Tibial artery (tissue), 4 donors: ENCODE results near the gene GNPNAT1.
A peak's percentile ranks its signal among the peaks of the same experiment; 100 is the strongest.

ENCODE experiments used
- DNase-seq, 2 donors: peaks; one replicate each; pipeline ENCODE4 v3.0.0-alpha.2; 2019
- H3K27ac ChIP-seq, 2 donors: fragments of 200-600 bp; sonication (generic) in 1 of 2; 1 replicate in 1 of 2; 2 replicates in 1 of 2; pipeline ENCODE4 v1.5.1; 2018 to 2019; ENCODE audit warnings: mild to moderate bottlenecking in 1 of 2
- H3K27me3 ChIP-seq, 2 donors: fragments of 200-600 bp; sonication (generic) in 1 of 2; one replicate each; pipeline versions ENCODE4 v1.5.1 to v1.6.0; 2016 to 2019
- H3K36me3 ChIP-seq, 3 donors: fragments of 200-600 bp; sonication (generic) in 2 of 3; one replicate each; pipeline ENCODE4 v1.5.1; 2016 to 2019; ENCODE audit warnings: mild to moderate bottlenecking in 2 of 3
- H3K4me1 ChIP-seq, 4 donors: fragments of 200-600 bp; sonication (generic) in 2 of 4; 1 replicate in 3 of 4; 2 replicates in 1 of 4; pipeline ENCODE4 v1.5.1; 2016 to 2019
- H3K4me3 ChIP-seq, 2 donors: fragments of 200-600 bp; sonication (generic) in 1 of 2; 1 replicate in 1 of 2; 2 replicates in 1 of 2; pipeline ENCODE4 v1.5.1; 2018 to 2019; ENCODE audit warnings: mild to moderate bottlenecking in 2 of 2
- H3K9me3 ChIP-seq, 3 donors: fragments of 200-600 bp; sonication (generic) in 1 of 3; one replicate each; pipeline ENCODE4 v1.5.1; 2016 to 2019
- CTCF ChIP-seq, 2 experiments: fragments of 200-600 bp in 1 of 2; fragments of 450-650 bp in 1 of 2; IDR thresholded peaks; one replicate each; pipeline ENCODE4 v1.5.1; 2017 to 2019; ENCODE audit warnings: antibody characterized with exemption in 2 of 2, mild to moderate bottlenecking in 1 of 2, moderate library complexity in 1 of 2
- intact Hi-C: fragments of 100-400 bp; cut with DNase I; formaldehyde crosslinking; loops from one replicate; pipeline ENCODE4 v1.15.0; 2023; ENCODE audit warnings: low total_unique reads

GNPNAT1 gene

GRCh38 chr14:52741865-52742264, 49.5 kb downstream of the GNPNAT1 start:
- Histone ChIP-seq H3K4me3 (no peak overlapping the region), H3K27me3 (no peaks in the 10 kb centered on the region), H3K27ac (peak overlapping the region in 1 of 2 donors; percentile 7), H3K9me3 (no peaks in the 10 kb centered on the region), H3K4me1 (peaks cover 0 to 18% (median 0%) of the 10 kb centered on the region in 4 donors), H3K36me3 (peaks cover 0 to 19% (median 7%) of the 10 kb centered on the region in 3 donors)
- intact Hi-C loops = no loop called here
- DNase-seq = no peak
- TF ChIP-seq CTCF (IDR thresholded peaks at IDR 0.05) = no peak

- H3K27ac ChIP-seq = no peak overlapping the region
- H3K4me3 ChIP-seq = no peak overlapping the region
- no peaks in the 10 kb centered on the region for H3K27me3 ChIP-seq
- H3K36me3 ChIP-seq = peaks cover 0 to 8% (median 5%) of the 10 kb centered on the region in 3 donors
- no peak for TF ChIP-seq CTCF (IDR thresholded peaks at IDR 0.05)
- DNase-seq = no peak
- H3K9me3 ChIP-seq = no peaks in the 10 kb centered on the region
- peaks cover 0 to 18% (median 0%) of the 10 kb centered on the region in 4 donors for H3K4me1 ChIP-seq
- intact Hi-C loops = no loop called here
These were observed 50.7 kb downstream of the GNPNAT1 start for GRCh38 chr14:52740751-52741150.

GRCh38 chr14:52738409-52738808, 53.0 kb downstream of the GNPNAT1 start:
- intact Hi-C loops = no loop called here
- no peak overlapping the region for H3K27ac ChIP-seq

GRCh38 chr14:52735921-52736489, 55.4 kb downstream of the GNPNAT1 start:
- Histone ChIP-seq H3K36me3 (peaks cover 0 to 12% (median 0%) of the 10 kb centered on the region in 3 donors), H3K4me1 (peaks cover 0 to 12% (median 4%) of the 10 kb centered on the region in 4 donors), H3K27ac (no peak overlapping the region), H3K27me3 (no peaks in the 10 kb centered on the region), H3K9me3 (no peaks in the 10 kb centered on the region), H3K4me3 (no peak overlapping the region)
- intact Hi-C loops = no loop called here
- no peak for DNase-seq
- TF ChIP-seq CTCF (IDR thresholded peaks at IDR 0.05) = no peak

More at GRCh38 chr14:52738409-52738808, 53.0 kb downstream of the GNPNAT1 start:
- no peak for DNase-seq
- Histone ChIP-seq H3K36me3 (peaks cover 0 to 4% (median 0%) of the 10 kb centered on the region in 3 donors), H3K4me3 (no peak overlapping the region), H3K27me3 (no peaks in the 10 kb centered on the region), H3K4me1 (peaks cover 0 to 12% (median 3%) of the 10 kb centered on the region in 4 donors), H3K9me3 (no peaks in the 10 kb centered on the region)
- no peak for TF ChIP-seq CTCF (IDR thresholded peaks at IDR 0.05)

GRCh38 chr14:52733824-52734223, 57.6 kb downstream of the GNPNAT1 start:
- Histone ChIP-seq H3K4me3 (no peak overlapping the region), H3K27ac (no peak overlapping the region), H3K9me3 (no peaks in the 10 kb centered on the region), H3K4me1 (peaks cover 0 to 12% (median 5%) of the 10 kb centered on the region in 4 donors), H3K36me3 (peaks cover 0 to 12% (median 0%) of the 10 kb centered on the region in 3 donors), H3K27me3 (no peaks in the 10 kb centered on the region)
- no peak for TF ChIP-seq CTCF (IDR thresholded peaks at IDR 0.05)
- DNase-seq = no peak
- intact Hi-C loops = loop anchor here (5.0 kb wide), 1 partner anchor 58 kb away; the partner anchor contains the start of gene GNPNAT1
